OCI-LY7 (cell line): ENCODE results near the gene ATP5MC2.

Source experiments
- EZH2phosphoT487 ChIP-seq: fragments of 200-600 bp; sonication (generic); IDR thresholded peaks from 2 replicates; pipeline ENCODE4 v1.6.1; 2018; ENCODE audit warnings: low read depth, borderline replicate concordance, mild to moderate bottlenecking, mixed run types, antibody characterized with exemption, low read length, moderate library complexity, mixed read lengths
- TF ChIP-seq, protein P1 (sequence below): fragments of 200-600 bp; sonication (generic); conservative IDR thresholded peaks from 2 replicates; pipeline ENCODE4 v1.5.1; 2014; ENCODE audit warnings: mild to moderate bottlenecking, antibody characterized with exemption, low read length, moderate library complexity, mixed read lengths

DNA sequence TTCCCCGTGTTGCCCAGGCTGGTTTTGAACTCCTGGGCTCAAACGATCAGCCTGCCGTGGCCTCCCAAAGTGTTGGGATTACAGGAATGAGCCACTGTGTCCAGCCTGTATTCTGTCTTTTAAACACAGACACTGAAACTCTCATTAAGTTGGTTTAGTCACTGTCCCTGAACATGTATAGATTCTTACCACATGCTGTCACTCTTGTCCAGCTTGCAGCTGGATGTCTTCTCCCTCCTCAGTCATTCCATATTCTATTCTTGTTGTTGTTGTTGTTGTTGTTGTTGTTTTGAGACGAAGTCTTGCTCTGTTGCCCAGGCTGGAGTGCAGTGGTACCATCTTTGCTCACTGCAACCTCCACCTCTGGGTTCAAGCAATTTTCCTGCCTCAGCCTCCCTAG is 12.3 kb upstream of the ATP5MC2 start:
- TF ChIP-seq, protein P1, sequence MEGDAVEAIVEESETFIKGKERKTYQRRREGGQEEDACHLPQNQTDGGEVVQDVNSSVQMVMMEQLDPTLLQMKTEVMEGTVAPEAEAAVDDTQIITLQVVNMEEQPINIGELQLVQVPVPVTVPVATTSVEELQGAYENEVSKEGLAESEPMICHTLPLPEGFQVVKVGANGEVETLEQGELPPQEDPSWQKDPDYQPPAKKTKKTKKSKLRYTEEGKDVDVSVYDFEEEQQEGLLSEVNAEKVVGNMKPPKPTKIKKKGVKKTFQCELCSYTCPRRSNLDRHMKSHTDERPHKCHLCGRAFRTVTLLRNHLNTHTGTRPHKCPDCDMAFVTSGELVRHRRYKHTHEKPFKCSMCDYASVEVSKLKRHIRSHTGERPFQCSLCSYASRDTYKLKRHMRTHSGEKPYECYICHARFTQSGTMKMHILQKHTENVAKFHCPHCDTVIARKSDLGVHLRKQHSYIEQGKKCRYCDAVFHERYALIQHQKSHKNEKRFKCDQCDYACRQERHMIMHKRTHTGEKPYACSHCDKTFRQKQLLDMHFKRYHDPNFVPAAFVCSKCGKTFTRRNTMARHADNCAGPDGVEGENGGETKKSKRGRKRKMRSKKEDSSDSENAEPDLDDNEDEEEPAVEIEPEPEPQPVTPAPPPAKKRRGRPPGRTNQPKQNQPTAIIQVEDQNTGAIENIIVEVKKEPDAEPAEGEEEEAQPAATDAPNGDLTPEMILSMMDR, result no peak
- no peak for TF ChIP-seq EZH2phosphoT487
